Measurements from ENCODE around the gene ACCS.

ACCS gene

DNA sequence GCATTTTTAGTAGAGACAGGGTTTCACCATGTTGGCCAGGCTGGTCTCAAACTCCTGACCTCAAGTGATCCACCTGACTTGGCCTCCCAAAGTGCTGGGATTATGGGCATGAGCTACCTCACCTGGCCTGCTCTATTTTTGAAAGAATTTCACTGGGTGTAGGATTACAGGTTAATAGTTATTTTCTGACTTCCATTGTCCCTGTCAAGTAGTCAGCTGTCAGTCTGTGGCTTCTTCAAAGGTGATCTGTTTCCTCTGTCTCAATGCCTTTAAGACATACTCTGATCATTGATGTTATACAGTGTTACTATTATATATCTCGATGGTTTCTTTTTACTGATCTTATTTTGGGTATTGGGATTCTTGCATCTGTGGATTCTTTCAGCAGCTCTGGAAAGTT, 19.3 kb downstream of the ACCS start:
- DNase-seq (ENCODE audit: insufficient read length, low spot score) (no peak), FAIRE-seq (no peak)
- TF ChIP-seq, protein P1, sequence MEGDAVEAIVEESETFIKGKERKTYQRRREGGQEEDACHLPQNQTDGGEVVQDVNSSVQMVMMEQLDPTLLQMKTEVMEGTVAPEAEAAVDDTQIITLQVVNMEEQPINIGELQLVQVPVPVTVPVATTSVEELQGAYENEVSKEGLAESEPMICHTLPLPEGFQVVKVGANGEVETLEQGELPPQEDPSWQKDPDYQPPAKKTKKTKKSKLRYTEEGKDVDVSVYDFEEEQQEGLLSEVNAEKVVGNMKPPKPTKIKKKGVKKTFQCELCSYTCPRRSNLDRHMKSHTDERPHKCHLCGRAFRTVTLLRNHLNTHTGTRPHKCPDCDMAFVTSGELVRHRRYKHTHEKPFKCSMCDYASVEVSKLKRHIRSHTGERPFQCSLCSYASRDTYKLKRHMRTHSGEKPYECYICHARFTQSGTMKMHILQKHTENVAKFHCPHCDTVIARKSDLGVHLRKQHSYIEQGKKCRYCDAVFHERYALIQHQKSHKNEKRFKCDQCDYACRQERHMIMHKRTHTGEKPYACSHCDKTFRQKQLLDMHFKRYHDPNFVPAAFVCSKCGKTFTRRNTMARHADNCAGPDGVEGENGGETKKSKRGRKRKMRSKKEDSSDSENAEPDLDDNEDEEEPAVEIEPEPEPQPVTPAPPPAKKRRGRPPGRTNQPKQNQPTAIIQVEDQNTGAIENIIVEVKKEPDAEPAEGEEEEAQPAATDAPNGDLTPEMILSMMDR (IDR thresholded peaks at IDR 0.05; ENCODE audit: insufficient read depth, missing control alignments), result no peak

- FAIRE-seq (no peak), DNase-seq (ENCODE audit: insufficient read length, low spot score) (no peak)
- TF ChIP-seq, protein P1 (IDR thresholded peaks at IDR 0.05; ENCODE audit: insufficient read depth, missing control alignments), result no peak
Observed at GRCh38 chr11:44088377-44088776, 22.3 kb downstream of the ACCS start.

DNA sequence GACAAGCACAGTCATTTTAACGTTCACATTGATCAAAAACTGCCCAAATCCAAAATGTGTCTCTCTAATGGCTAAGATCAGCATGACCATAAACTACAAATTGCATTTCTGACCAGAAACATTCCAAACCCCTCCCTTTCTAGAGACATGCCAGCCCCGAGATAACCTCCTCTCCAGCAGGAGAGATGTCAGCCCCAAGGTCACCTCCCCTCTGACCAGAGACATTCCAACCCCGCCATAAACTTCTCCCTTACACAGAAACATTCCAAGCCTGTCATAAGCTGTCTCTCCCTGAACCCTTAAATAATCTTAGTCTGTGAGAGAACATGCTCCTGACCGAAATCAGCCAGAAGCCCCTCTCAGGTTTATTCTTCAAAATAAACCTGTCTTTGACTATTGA, 22.8 kb downstream of the ACCS start:
- TF ChIP-seq, protein P1 (IDR thresholded peaks at IDR 0.05; ENCODE audit: insufficient read depth, missing control alignments), result no peak
- FAIRE-seq, result no peak
- no peak for DNase-seq (ENCODE audit: insufficient read length, low spot score)

GRCh38 chr11:44090539-44090938, 24.5 kb downstream of the ACCS start:
- no peak for FAIRE-seq
- no peak for DNase-seq (ENCODE audit: insufficient read length, low spot score)
- TF ChIP-seq, protein P1 (IDR thresholded peaks at IDR 0.05; ENCODE audit: insufficient read depth, missing control alignments), result no peak

DNA sequence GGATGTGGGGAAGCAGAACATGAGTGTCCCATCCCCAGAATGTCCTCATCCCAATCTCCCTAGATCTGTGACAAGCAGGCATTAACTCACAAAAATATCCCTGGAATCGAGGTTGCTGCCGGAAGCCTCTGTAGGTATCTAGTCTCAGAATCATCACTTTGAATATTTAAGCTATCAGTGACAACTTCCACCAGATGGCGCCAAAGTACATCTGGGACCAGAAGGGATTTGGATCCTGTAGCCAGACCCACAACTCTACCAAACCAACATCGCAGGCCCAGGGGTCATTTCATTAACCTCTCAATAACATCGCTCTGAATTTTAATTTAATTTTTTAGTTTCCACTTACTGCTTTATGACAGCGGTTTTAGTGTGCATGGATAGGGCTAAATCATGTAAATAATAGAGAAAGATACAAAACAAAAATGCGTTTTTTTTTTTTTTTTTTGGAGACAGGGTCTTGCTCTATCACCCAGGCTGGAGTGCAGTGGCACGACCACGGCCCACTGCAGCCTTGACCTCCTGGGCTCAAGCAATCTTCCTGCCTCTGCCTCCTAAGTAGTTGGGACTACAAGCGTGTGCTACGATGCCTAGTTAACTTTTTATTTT, 28.3 kb downstream of the ACCS start:
- TF ChIP-seq, protein P1 (IDR thresholded peaks at IDR 0.05; ENCODE audit: insufficient read depth, missing control alignments), result peak; percentile 81
- FAIRE-seq (peak; percentile 91), DNase-seq (ENCODE audit: insufficient read length, low spot score) (peak; percentile 47)

- TF ChIP-seq, protein P1 (IDR thresholded peaks at IDR 0.05; ENCODE audit: insufficient read depth, missing control alignments), result peak; percentile 66
- DNase-seq (ENCODE audit: insufficient read length, low spot score) (peak; percentile 84), FAIRE-seq (no peak)
Observed at GRCh38 chr11:44095506-44096359, 29.7 kb downstream of the ACCS start, which contains the start of gene EXT2. EXT2 (plus strand) TSS chr11:44095678; CDS start chr11:44107713, 12,035 bp downstream.
